Measurements from ENCODE around the gene CDC42. TPM values are rescaled to one million over a fixed set of nuclear protein-coding genes. Genes with fewer than 3 reads are reported as not detected.

CDC42 gene
- total RNA-seq, 1 donor from 2014 or later = 366 TPM

DNA sequence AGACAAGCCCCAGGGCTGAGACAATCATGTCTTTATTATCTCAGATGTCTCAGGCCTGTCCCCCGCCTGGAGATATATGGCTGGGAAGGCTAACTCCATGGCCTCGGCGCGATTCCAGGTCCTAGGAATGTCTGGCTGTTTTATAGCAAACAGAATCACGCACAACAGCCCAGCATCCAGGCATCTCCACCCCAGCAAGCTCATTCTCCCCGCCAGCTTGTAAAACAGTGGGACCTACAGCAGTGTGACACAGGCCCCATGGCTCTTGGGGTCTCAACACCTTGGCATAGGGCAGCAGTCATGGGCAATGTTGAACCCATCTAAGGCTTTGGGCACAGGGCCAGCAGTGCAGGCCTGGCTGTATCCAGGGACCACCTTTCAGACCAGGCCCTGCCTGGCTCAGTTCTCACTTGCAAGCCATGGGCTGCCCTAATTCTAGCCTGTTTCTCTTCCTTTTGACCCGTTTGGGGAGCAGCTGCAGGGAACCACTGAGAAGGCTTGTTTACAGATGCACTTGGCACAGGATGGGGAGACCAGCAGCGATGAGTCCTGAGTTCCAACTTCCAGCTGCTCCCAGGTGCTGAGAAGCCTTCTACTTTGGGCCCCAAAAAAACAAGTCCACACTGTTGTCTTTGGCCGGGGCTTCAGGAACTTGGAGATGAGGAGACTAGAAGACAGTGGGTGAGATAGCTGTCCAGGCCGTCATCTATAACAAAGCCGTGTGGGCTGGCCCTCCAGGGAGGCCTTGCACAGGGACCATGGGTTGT lies 56.0 kb downstream of the CDC42 start:
- H3K27ac ChIP-seq (ENCODE audit: low read depth, low read length) = no peak overlapping the region
- H3K36me3 ChIP-seq (ENCODE audit: insufficient read depth, low read length) = peaks cover 26% of the 10 kb centered on the region
- no peaks in the 10 kb centered on the region for H3K9me3 ChIP-seq (ENCODE audit: insufficient read depth, low read depth, low read length)
- Mint-ChIP-seq H3K27ac (ENCODE audit: unreplicated experiment) (no peak overlapping the region), H3K27me3 (ENCODE audit: low read depth, unreplicated experiment) (no peaks in the 10 kb centered on the region), H3K4me1 (ENCODE audit: low read depth, unreplicated experiment) (peaks cover 62% of the 10 kb centered on the region), H3K9me3 (ENCODE audit: unreplicated experiment) (no peaks in the 10 kb centered on the region), H3K36me3 (ENCODE audit: low read depth, unreplicated experiment) (peaks cover 12% of the 10 kb centered on the region), H3K4me3 (ENCODE audit: unreplicated experiment) (no peak overlapping the region)
- TF ChIP-seq EZH2 (IDR thresholded peaks at IDR 0.05; ENCODE audit: insufficient read depth, low read length) = no peak
- TF ChIP-seq, protein P1, sequence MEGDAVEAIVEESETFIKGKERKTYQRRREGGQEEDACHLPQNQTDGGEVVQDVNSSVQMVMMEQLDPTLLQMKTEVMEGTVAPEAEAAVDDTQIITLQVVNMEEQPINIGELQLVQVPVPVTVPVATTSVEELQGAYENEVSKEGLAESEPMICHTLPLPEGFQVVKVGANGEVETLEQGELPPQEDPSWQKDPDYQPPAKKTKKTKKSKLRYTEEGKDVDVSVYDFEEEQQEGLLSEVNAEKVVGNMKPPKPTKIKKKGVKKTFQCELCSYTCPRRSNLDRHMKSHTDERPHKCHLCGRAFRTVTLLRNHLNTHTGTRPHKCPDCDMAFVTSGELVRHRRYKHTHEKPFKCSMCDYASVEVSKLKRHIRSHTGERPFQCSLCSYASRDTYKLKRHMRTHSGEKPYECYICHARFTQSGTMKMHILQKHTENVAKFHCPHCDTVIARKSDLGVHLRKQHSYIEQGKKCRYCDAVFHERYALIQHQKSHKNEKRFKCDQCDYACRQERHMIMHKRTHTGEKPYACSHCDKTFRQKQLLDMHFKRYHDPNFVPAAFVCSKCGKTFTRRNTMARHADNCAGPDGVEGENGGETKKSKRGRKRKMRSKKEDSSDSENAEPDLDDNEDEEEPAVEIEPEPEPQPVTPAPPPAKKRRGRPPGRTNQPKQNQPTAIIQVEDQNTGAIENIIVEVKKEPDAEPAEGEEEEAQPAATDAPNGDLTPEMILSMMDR (IDR thresholded peaks at IDR 0.05; ENCODE audit: insufficient read depth, low read depth, low read length) = no peak
- FAIRE-seq (no peak), DNase-seq (ENCODE audit: low read depth) (no peak)
- no peak overlapping the region for H3K9ac ChIP-seq (ENCODE audit: low read length)
- no peak overlapping the region for H3K4me2 ChIP-seq (ENCODE audit: low read length)
- peaks cover 17% of the 10 kb centered on the region for H3K4me1 ChIP-seq (ENCODE audit: insufficient read depth, low read length)
- H3K79me2 ChIP-seq (ENCODE audit: insufficient read depth, low read length) = peaks cover 83% of the 10 kb centered on the region
- H2AFZ ChIP-seq (ENCODE audit: low read depth, low read length) = no peak overlapping the region
- H3K27me3 ChIP-seq (ENCODE audit: insufficient read depth, low read length) = no peaks in the 10 kb centered on the region
- peaks cover 96% of the 10 kb centered on the region for H4K20me1 ChIP-seq (ENCODE audit: insufficient read depth, low read length)
- H3K4me3 ChIP-seq (ENCODE audit: insufficient read depth, low read depth, low read length) = no peak overlapping the region

DNA sequence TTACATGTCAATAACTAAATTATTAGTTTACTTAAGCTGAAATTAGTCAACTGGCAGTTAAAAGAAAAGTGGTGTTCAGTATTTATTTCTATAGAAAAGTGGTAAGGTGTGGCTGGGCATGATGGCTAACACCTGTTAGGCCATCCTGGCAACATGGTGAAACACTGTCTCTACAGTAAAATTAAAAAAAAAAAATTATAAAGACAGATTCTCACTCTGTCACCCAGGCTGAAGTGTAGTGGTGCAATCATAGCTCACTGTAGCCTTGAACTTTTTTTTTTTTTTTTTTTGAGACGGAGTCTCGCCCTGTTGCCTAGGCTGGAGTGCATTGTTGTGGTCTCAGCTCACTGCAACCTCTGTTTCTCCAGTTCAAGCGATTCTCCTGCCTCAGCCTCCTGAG lies 57.5 kb downstream of the CDC42 start:
- Histone ChIP-seq H3K4me1 (ENCODE audit: insufficient read depth, low read length) (peaks cover 31% of the 10 kb centered on the region), H4K20me1 (ENCODE audit: insufficient read depth, low read length) (peaks cover 96% of the 10 kb centered on the region), H3K79me2 (ENCODE audit: insufficient read depth, low read length) (peaks cover 74% of the 10 kb centered on the region), H3K9me3 (ENCODE audit: insufficient read depth, low read depth, low read length) (no peaks in the 10 kb centered on the region), H3K4me2 (ENCODE audit: low read length) (no peak overlapping the region), H3K27me3 (ENCODE audit: insufficient read depth, low read length) (no peaks in the 10 kb centered on the region), H2AFZ (ENCODE audit: low read depth, low read length) (no peak overlapping the region), H3K9ac (ENCODE audit: low read length) (no peak overlapping the region), H3K4me3 (ENCODE audit: insufficient read depth, low read depth, low read length) (no peak overlapping the region), H3K36me3 (ENCODE audit: insufficient read depth, low read length) (peaks cover 20% of the 10 kb centered on the region), H3K27ac (ENCODE audit: low read depth, low read length) (no peak overlapping the region)
- peak overlapping the region; percentile 24 for H3K27ac Mint-ChIP-seq (ENCODE audit: unreplicated experiment)
- TF ChIP-seq EZH2 (IDR thresholded peaks at IDR 0.05; ENCODE audit: insufficient read depth, low read length) = no peak
- TF ChIP-seq, protein P1 (IDR thresholded peaks at IDR 0.05; ENCODE audit: insufficient read depth, low read depth, low read length) = no peak
- DNase-seq (ENCODE audit: low read depth) (no peak), FAIRE-seq (no peak)
- H3K4me3 Mint-ChIP-seq (ENCODE audit: unreplicated experiment) = no peak overlapping the region
- no peaks in the 10 kb centered on the region for H3K27me3 Mint-ChIP-seq (ENCODE audit: low read depth, unreplicated experiment)
- peaks cover 73% of the 10 kb centered on the region for H3K4me1 Mint-ChIP-seq (ENCODE audit: low read depth, unreplicated experiment)
- H3K9me3 Mint-ChIP-seq (ENCODE audit: unreplicated experiment) = no peaks in the 10 kb centered on the region
- peaks cover 12% of the 10 kb centered on the region for H3K36me3 Mint-ChIP-seq (ENCODE audit: low read depth, unreplicated experiment)

DNA sequence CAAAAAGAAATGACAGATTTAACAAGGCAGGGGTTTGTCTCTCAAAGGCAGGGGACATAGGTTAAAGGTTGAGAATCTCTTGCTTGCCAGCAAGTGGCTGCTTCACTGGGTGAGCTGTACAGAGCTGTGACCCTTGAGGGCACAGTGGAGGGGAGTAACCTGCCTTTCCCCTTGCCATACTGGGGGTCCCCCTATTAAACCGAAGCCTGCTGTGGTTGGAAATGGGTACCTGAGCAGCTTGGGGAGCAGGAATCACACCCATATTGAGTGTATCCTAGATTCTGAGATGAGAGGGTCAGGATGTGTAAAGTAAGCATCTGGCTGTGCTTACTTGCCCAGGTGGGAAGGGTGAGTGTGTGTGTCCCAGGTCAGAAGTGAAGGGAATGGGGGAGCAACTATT lies 58.6 kb downstream of the CDC42 start:
- H3K4me1 ChIP-seq (ENCODE audit: insufficient read depth, low read length) = peaks cover 35% of the 10 kb centered on the region
- H3K27me3 ChIP-seq (ENCODE audit: insufficient read depth, low read length) = no peaks in the 10 kb centered on the region
- Mint-ChIP-seq H3K4me1 (ENCODE audit: low read depth, unreplicated experiment) (peaks cover 79% of the 10 kb centered on the region), H3K27ac (ENCODE audit: unreplicated experiment) (no peak overlapping the region), H3K9me3 (ENCODE audit: unreplicated experiment) (no peaks in the 10 kb centered on the region), H3K27me3 (ENCODE audit: low read depth, unreplicated experiment) (no peaks in the 10 kb centered on the region), H3K36me3 (ENCODE audit: low read depth, unreplicated experiment) (peaks cover 12% of the 10 kb centered on the region), H3K4me3 (ENCODE audit: unreplicated experiment) (no peak overlapping the region)
- no peak overlapping the region for H3K9ac ChIP-seq (ENCODE audit: low read length)
- H3K36me3 ChIP-seq (ENCODE audit: insufficient read depth, low read length) = peaks cover 16% of the 10 kb centered on the region
- peaks cover 96% of the 10 kb centered on the region for H4K20me1 ChIP-seq (ENCODE audit: insufficient read depth, low read length)
- no peak overlapping the region for H3K27ac ChIP-seq (ENCODE audit: low read depth, low read length)
- H3K4me2 ChIP-seq (ENCODE audit: low read length) = no peak overlapping the region
- FAIRE-seq = no peak
- TF ChIP-seq, protein P1 (IDR thresholded peaks at IDR 0.05; ENCODE audit: insufficient read depth, low read depth, low read length) = no peak
- TF ChIP-seq EZH2 (IDR thresholded peaks at IDR 0.05; ENCODE audit: insufficient read depth, low read length) = no peak
- DNase-seq (ENCODE audit: low read depth) = no peak
- H3K9me3 ChIP-seq (ENCODE audit: insufficient read depth, low read depth, low read length) = no peaks in the 10 kb centered on the region
- no peak overlapping the region for H2AFZ ChIP-seq (ENCODE audit: low read depth, low read length)
- H3K4me3 ChIP-seq (ENCODE audit: insufficient read depth, low read depth, low read length) = no peak overlapping the region
- H3K79me2 ChIP-seq (ENCODE audit: insufficient read depth, low read length) = peaks cover 74% of the 10 kb centered on the region

All from astrocyte (in vitro differentiated cells and primary cell).